Body of pancreas (tissue), 4 donors: ENCODE results near the gene OR51B4. TPM values are rescaled to one million over a fixed set of nuclear protein-coding genes. Genes with fewer than 3 reads are reported as not detected.

Experiments used
- ATAC-seq: fragments of 150-250 bp; one replicate; pipeline ENCODE4 v1.9.1; 2016
- DNase-seq, 4 donors: peaks; one replicate each; pipeline ENCODE4 v3.0.0-alpha.2; 2019
- H3K27ac ChIP-seq, 4 donors: fragments of 200-600 bp; sonication (generic); 1 replicate in 3 of 4; 2 replicates in 1 of 4; pipeline versions ENCODE4 v1.5.1 to v1.6.1; 2016 to 2019; ENCODE audit warnings: mild to moderate bottlenecking in 1 of 4, mixed read lengths in 1 of 4, moderate library complexity in 1 of 4
- H3K27me3 ChIP-seq, 2 donors: fragments of 200-600 bp; sonication (generic); one replicate each; pipeline ENCODE4 v1.6.0; 2016; ENCODE audit warnings: mild to moderate bottlenecking in 1 of 2
- H3K36me3 ChIP-seq, 2 donors: fragments of 200-600 bp; sonication (generic); replicated peaks in 1 of 2; 2 replicates each; pipeline ENCODE4 v1.5.1; 2016; ENCODE audit warnings: low read depth in 2 of 2; ENCODE audit not compliant: insufficient read depth in 1 of 2
- H3K4me1 ChIP-seq: fragments of 200-600 bp; sonication (generic); one replicate; pipeline ENCODE4 v1.6.0; 2016
- H3K4me3 ChIP-seq, 2 donors: fragments of 200-600 bp; sonication (generic); 1 replicate in 1 of 2; 2 replicates in 1 of 2; pipeline ENCODE4 v1.5.1; 2016 to 2019
- H3K9me3 ChIP-seq, 3 donors: fragments of 200-600 bp; sonication (generic); 1 replicate in 2 of 3; 2 replicates in 1 of 3; pipeline ENCODE4 v1.5.1; 2016
- CTCF ChIP-seq, 7 experiments: fragments of 450-650 bp in 4 of 7; fragments of 200-600 bp in 3 of 7; sonication (generic) in 3 of 7; IDR thresholded peaks; one replicate each; pipeline ENCODE4 v1.5.1; 2016 to 2019; ENCODE audit warnings: antibody characterized with exemption in 7 of 7
- POLR2A ChIP-seq, 3 donors: fragments of 450-650 bp; IDR thresholded peaks; one replicate each; pipeline ENCODE4 v1.6.1; 2016; ENCODE audit warnings: antibody characterized with exemption in 3 of 3, mild to moderate bottlenecking in 2 of 3
- WGBS, 2 donors: methylation state at CpG; one replicate each; pipeline ENCODE4 v1.1.5; 2017; 5-methylcytosine and 5-hydroxymethylcytosine counted together
- intact Hi-C: fragments of 100-400 bp; cut with DNase I; formaldehyde crosslinking; loops from one replicate; pipeline ENCODE4 v1.15.1; 2023
- total RNA-seq, 2 donors: library from RNA; depleted of rRNA; stranded (reverse); fragments of >200 nt; gene quantifications; one replicate each; pipeline ENCODE4 v1.1.0, GENCODE V29; 2016

OR51B4 gene
- total RNA-seq, 2 donors from 2014 or later: 0.52 to 0.66 TPM

DNA sequence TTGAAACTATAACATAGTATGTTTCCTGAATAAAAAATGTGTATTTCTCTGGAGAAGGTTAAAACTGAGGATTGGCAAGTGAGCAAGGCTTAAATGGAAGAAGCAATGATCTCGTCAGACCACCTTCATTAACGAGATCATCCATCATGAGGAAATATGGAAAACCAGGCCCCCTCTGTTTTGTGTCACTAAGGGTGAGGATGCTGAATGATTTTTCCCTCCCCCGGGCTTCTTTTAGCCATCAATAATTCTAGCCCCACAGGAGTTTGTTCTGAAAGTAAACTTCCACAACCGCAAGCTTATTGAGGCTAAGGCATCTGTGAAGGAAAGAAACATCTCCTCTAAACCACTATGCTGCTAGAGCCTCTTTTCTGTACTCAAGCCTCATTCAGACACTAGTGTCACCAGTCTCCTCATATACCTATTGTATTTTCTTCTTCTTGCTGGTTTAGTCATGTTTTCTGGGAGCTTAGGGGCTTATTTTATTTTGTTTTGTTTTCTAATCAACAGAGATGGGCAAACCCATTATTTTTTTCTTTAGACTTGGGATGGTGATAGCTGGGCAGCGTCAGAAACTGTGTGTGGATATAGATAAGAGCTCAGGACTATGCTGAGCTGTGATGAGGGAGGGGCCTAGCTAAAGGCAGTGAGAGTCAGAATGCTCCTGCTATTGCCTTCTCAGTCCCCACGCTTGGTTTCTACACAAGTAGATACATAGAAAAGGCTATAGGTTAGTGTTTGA is 26.2 kb downstream of the OR51B4 start:
- no peak for DNase-seq
- WGBS, 2 donors: 74 to 77% methylated on average over 6 of the region's 6 CpGs

DNA sequence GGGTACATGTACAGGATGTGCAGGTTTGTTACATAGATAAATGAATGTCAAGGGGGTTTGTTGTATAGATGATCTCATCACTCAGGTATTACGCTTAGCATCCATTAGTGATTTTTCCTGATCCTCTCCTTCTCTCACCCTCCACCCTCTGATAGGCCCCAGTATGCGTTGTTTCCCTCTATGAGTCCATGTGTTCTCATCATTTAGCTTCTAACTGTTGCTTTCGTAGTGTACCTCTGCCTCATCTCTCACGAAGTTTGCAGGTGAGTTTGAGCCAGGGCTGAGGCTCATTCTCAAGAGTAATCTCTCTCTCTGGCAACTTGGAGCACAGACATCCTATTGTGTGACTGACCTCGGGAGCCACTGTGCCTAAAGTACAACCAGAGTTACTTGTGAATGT is 27.4 kb downstream of the OR51B4 start:
- Histone ChIP-seq H3K27ac (no peak overlapping the region), H3K4me1 (no peaks in the 10 kb centered on the region), H3K36me3 (no peaks in the 10 kb centered on the region), H3K27me3 (no peaks in the 10 kb centered on the region), H3K4me3 (no peak overlapping the region), H3K9me3 (no peaks in the 10 kb centered on the region)
- TF ChIP-seq CTCF (IDR thresholded peaks at IDR 0.05): no peak
- no peak for TF ChIP-seq POLR2A (IDR thresholded peaks at IDR 0.05)
- intact Hi-C loops: no loop called here
- no peak for ATAC-seq
- no peak for DNase-seq
- WGBS, 2 donors: 41 to 47% methylated on average over 5 of the region's 5 CpGs

More for the DNA sequence above, 26.2 kb downstream of the OR51B4 start:
- no peak for ATAC-seq
- H3K27ac ChIP-seq: no peak overlapping the region
- H3K27me3 ChIP-seq: no peaks in the 10 kb centered on the region
- no peak for TF ChIP-seq CTCF (IDR thresholded peaks at IDR 0.05)
- no peak for TF ChIP-seq POLR2A (IDR thresholded peaks at IDR 0.05)
- H3K4me3 ChIP-seq: no peak overlapping the region
- H3K9me3 ChIP-seq: no peaks in the 10 kb centered on the region
- H3K36me3 ChIP-seq: no peaks in the 10 kb centered on the region
- intact Hi-C loops: no loop called here
- H3K4me1 ChIP-seq: no peaks in the 10 kb centered on the region

DNA sequence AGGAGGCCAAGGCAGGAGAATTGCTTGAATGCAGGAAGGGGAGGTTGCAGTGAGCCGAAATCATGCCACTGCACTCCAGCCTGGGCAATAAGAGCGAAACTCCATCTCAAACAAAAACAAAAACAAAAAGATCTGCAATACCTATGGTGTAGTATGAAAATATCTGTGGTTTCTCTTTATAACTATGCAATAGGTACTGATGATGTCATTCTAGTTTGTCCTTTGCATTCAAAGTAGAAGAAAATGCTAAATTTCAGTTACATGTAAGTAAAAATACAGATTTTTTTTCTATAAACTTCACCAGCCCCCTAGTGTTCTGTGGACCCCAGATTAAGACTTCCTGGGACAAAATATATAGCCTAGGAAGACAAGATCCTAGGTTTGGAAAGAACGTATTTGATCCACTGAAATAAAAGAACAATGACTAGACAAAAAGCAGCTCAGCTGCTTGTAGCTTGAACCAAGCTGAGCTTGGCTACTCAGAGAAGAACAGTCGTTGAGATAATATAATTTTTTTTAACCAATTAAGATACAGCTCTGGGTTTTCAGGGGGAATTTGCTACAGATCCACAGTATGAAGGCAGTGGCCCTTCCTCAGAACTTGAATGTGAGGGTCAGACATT is 29.2 kb downstream of the OR51B4 start:
- no peak for ATAC-seq

DNA sequence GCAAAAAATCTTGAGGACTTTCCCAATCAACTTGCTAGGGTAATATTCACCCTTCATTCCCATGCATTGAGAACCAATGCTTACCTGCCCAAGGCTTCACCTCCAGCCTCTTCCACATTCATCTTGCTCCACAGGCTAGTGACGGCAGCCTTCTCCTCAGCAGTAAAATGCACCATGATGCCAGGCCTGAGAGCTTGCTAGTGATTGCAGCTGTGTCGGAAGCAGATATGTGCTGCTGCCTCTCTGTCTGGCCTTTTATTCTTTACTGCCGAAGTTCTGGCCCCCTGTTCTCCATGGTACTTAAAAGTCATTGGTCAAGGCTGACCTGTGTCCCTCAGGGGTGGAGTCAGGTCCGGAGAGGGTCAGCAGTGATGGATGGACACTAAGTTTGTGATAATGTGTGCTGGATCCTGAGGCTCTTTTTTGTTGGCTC is 32.0 kb downstream of the OR51B4 start, which contains the start of gene HBE1:
TSS of gene HBE1 (minus strand) at position 231 of the 433 bp plus-strand sequence. CDS start at position 176, 55 bp downstream.
- no peak for ATAC-seq
- 55 to 63% methylated on average over 4 of the region's 4 CpGs for WGBS, 2 donors
- Histone ChIP-seq H3K27ac (no peak within 1 kb of the TSS), H3K36me3 (no peaks in the 10 kb centered on the region), H3K4me3 (no peak within 1 kb of the TSS), H3K9me3 (no peaks in the 10 kb centered on the region), H3K4me1 (no peaks in the 10 kb centered on the region), H3K27me3 (no peaks in the 10 kb centered on the region)
- TF ChIP-seq CTCF (IDR thresholded peaks at IDR 0.05) (no peak), POLR2A (IDR thresholded peaks at IDR 0.05) (no peak)
- intact Hi-C loops: no loop called here
- no peak for DNase-seq

More for the DNA sequence above, 29.2 kb downstream of the OR51B4 start:
- Histone ChIP-seq H3K27ac (no peak overlapping the region), H3K9me3 (no peaks in the 10 kb centered on the region), H3K4me1 (no peaks in the 10 kb centered on the region), H3K27me3 (no peaks in the 10 kb centered on the region), H3K4me3 (no peak overlapping the region), H3K36me3 (no peaks in the 10 kb centered on the region)
- WGBS, 2 donors: 62 to 69% methylated on average over 4 of the region's 4 CpGs
- no peak for DNase-seq
- no peak for TF ChIP-seq CTCF (IDR thresholded peaks at IDR 0.05)
- no peak for TF ChIP-seq POLR2A (IDR thresholded peaks at IDR 0.05)
- intact Hi-C loops: no loop called here
